ENCODE results near the gene CDKN2AIPNL.
"Not testable (repeated sequence)": the region's sequence is repeated elsewhere in the genome, so short reads cannot be mapped to it uniquely, and the experiment has no call there.

The CDKN2AIPNL gene

GRCh38 chr5:134437847-134438581 is 26.3 kb upstream of the CDKN2AIPNL start:
- DNase-seq (ENCODE audit: low read depth) = no peak

GRCh38 chr5:134437340-134437846 is 25.7 kb upstream of the CDKN2AIPNL start:
- DNase-seq (ENCODE audit: low read depth) = no peak

GRCh38 chr5:134436523-134437339 is 25.1 kb upstream of the CDKN2AIPNL start:
- peak; percentile 48 for DNase-seq (ENCODE audit: low read depth)

GRCh38 chr5:134435560-134435959 is 23.9 kb upstream of the CDKN2AIPNL start:
- no peak for DNase-seq (ENCODE audit: low read depth)

- DNase-seq (ENCODE audit: low read depth) = no peak
Observed at GRCh38 chr5:134432677-134433359, 21.1 kb upstream of the CDKN2AIPNL start.

GRCh38 chr5:134432174-134432573 is 20.5 kb upstream of the CDKN2AIPNL start:
- DNase-seq (ENCODE audit: low read depth) = peak; percentile 31

GRCh38 chr5:134430001-134430569 is 18.4 kb upstream of the CDKN2AIPNL start:
- DNase-seq (ENCODE audit: low read depth) = no peak

- no peak for DNase-seq (ENCODE audit: low read depth)
Observed at GRCh38 chr5:134427540-134428041, 15.9 kb upstream of the CDKN2AIPNL start.

- no peak for DNase-seq (ENCODE audit: low read depth)
Observed at GRCh38 chr5:134426361-134426760, 14.7 kb upstream of the CDKN2AIPNL start.

- DNase-seq (ENCODE audit: low read depth) = no peak
Observed at GRCh38 chr5:134423376-134423775, 11.7 kb upstream of the CDKN2AIPNL start.

- DNase-seq (ENCODE audit: low read depth) = no peak
Observed at GRCh38 chr5:134422791-134423365, 11.2 kb upstream of the CDKN2AIPNL start.

- DNase-seq (ENCODE audit: low read depth) = not testable (repeated sequence)
Observed at GRCh38 chr5:134421038-134421437, 9.4 kb upstream of the CDKN2AIPNL start.

- no peak for DNase-seq (ENCODE audit: low read depth)
Observed at GRCh38 chr5:134420343-134420742, 8.7 kb upstream of the CDKN2AIPNL start.

- DNase-seq (ENCODE audit: low read depth) = no peak
Observed at GRCh38 chr5:134418958-134419357, 7.3 kb upstream of the CDKN2AIPNL start.

- DNase-seq (ENCODE audit: low read depth) = no peak
Observed at GRCh38 chr5:134417707-134418106, 6.0 kb upstream of the CDKN2AIPNL start.

- DNase-seq (ENCODE audit: low read depth) = no peak
Observed at GRCh38 chr5:134413046-134413445, 1.4 kb upstream of the CDKN2AIPNL start.

GRCh38 chr5:134411228-134411545 is 494 bp downstream of the CDKN2AIPNL start:
- no peak for DNase-seq (ENCODE audit: low read depth)

GRCh38 chr5:134410822-134411221 is 859 bp downstream of the CDKN2AIPNL start:
- no peak for DNase-seq (ENCODE audit: low read depth)

- no peak for DNase-seq (ENCODE audit: low read depth)
Observed at GRCh38 chr5:134409321-134409720, 2.4 kb downstream of the CDKN2AIPNL start.

GRCh38 chr5:134406390-134406789 is 5.3 kb downstream of the CDKN2AIPNL start:
- DNase-seq (ENCODE audit: low read depth) = peak; percentile 6

- no peak for DNase-seq (ENCODE audit: low read depth)
Observed at GRCh38 chr5:134403951-134404350, 7.7 kb downstream of the CDKN2AIPNL start.

Data from activated T-cell treated with anti-CD3 and anti-CD28 coated beads for 48 hours (primary cell).